ENCODE results near the gene MAP2K1. TPM values are rescaled to one million over a fixed set of nuclear protein-coding genes. Genes with fewer than 3 reads are reported as not detected.

MAP2K1 gene
- total RNA-seq, 2 donors from 2014 or later = 31.3 to 36.4 TPM

- Histone ChIP-seq H3K4me3 (no peak overlapping the region), H3K36me3 (no peaks in the 10 kb centered on the region), H3K27ac (peak overlapping the region in 1 of 2 donors; percentile 22), H3K27me3 (no peaks in the 10 kb centered on the region), H3K4me1 (peaks cover 0 to 60% of the 10 kb centered on the region in 2 donors), H3K9me3 (no peaks in the 10 kb centered on the region)
- DNase-seq (ENCODE audit: low spot score) = no peak
- no peak for TF ChIP-seq CTCF (IDR thresholded peaks at IDR 0.05)
These were observed 18.3 kb downstream of the MAP2K1 start for GRCh38 chr15:66405007-66405406.

- Histone ChIP-seq H3K4me3 (no peak overlapping the region), H3K27me3 (no peaks in the 10 kb centered on the region), H3K9me3 (no peaks in the 10 kb centered on the region), H3K27ac (peak overlapping the region in 1 of 2 donors; percentile 22), H3K4me1 (peaks cover 0 to 62% of the 10 kb centered on the region in 2 donors), H3K36me3 (no peaks in the 10 kb centered on the region)
- no peak for DNase-seq (ENCODE audit: low spot score)
- no peak for TF ChIP-seq CTCF (IDR thresholded peaks at IDR 0.05)
These were observed 18.9 kb downstream of the MAP2K1 start for GRCh38 chr15:66405615-66406014.

- no peaks in the 10 kb centered on the region for H3K27me3 ChIP-seq
- no peak for TF ChIP-seq CTCF (IDR thresholded peaks at IDR 0.05)
- peaks cover 0 to 67% of the 10 kb centered on the region in 2 donors for H3K4me1 ChIP-seq
- no peaks in the 10 kb centered on the region for H3K9me3 ChIP-seq
- DNase-seq (ENCODE audit: low spot score) = no peak
- no peak overlapping the region for H3K4me3 ChIP-seq
- H3K27ac ChIP-seq = no peak overlapping the region
- H3K36me3 ChIP-seq = no peaks in the 10 kb centered on the region
These were observed 21.5 kb downstream of the MAP2K1 start for GRCh38 chr15:66408254-66408653.

- no peak for TF ChIP-seq CTCF (IDR thresholded peaks at IDR 0.05)
- no peak overlapping the region for H3K27ac ChIP-seq
- no peaks in the 10 kb centered on the region for H3K27me3 ChIP-seq
- H3K4me1 ChIP-seq = peaks cover 0 to 62% of the 10 kb centered on the region in 2 donors
- no peaks in the 10 kb centered on the region for H3K9me3 ChIP-seq
- H3K4me3 ChIP-seq = no peak overlapping the region
- H3K36me3 ChIP-seq = no peaks in the 10 kb centered on the region
- DNase-seq (ENCODE audit: low spot score) = peak; percentile 69
These were observed 22.1 kb downstream of the MAP2K1 start for GRCh38 chr15:66408675-66409282.

- no peaks in the 10 kb centered on the region for H3K36me3 ChIP-seq
- TF ChIP-seq CTCF (IDR thresholded peaks at IDR 0.05) = no peak
- peaks cover 0 to 54% of the 10 kb centered on the region in 2 donors for H3K4me1 ChIP-seq
- no peak for DNase-seq (ENCODE audit: low spot score)
- H3K27me3 ChIP-seq = no peaks in the 10 kb centered on the region
- H3K27ac ChIP-seq = no peak overlapping the region
- no peak overlapping the region for H3K4me3 ChIP-seq
- peaks cover 0 to 4% of the 10 kb centered on the region in 2 donors for H3K9me3 ChIP-seq
These were observed 22.9 kb downstream of the MAP2K1 start for GRCh38 chr15:66409565-66410108.

GRCh38 chr15:66411190-66411589 is 24.5 kb downstream of the MAP2K1 start:
- TF ChIP-seq CTCF (IDR thresholded peaks at IDR 0.05) = no peak
- DNase-seq (ENCODE audit: low spot score) = no peak
- Histone ChIP-seq H3K27me3 (no peaks in the 10 kb centered on the region), H3K4me3 (no peak overlapping the region), H3K36me3 (no peaks in the 10 kb centered on the region), H3K27ac (no peak overlapping the region), H3K9me3 (peaks cover 0 to 4% of the 10 kb centered on the region in 2 donors), H3K4me1 (peaks cover 0 to 46% of the 10 kb centered on the region in 2 donors)

Data from right atrium auricular region (tissue), 2 donors.